Activated T-helper 9 cell treated with anti-CD3 and anti-CD28 coated beads, Interleukin-2, amount 50 U/mL, for 16 hours (primary cell): ENCODE results near the gene SYNPO.

Experiments
- DNase-seq: peaks from one replicate; pipeline ENCODE4 v3.0.0-alpha.2; 2020; ENCODE audit warnings: low read depth

The SYNPO gene, protein sequence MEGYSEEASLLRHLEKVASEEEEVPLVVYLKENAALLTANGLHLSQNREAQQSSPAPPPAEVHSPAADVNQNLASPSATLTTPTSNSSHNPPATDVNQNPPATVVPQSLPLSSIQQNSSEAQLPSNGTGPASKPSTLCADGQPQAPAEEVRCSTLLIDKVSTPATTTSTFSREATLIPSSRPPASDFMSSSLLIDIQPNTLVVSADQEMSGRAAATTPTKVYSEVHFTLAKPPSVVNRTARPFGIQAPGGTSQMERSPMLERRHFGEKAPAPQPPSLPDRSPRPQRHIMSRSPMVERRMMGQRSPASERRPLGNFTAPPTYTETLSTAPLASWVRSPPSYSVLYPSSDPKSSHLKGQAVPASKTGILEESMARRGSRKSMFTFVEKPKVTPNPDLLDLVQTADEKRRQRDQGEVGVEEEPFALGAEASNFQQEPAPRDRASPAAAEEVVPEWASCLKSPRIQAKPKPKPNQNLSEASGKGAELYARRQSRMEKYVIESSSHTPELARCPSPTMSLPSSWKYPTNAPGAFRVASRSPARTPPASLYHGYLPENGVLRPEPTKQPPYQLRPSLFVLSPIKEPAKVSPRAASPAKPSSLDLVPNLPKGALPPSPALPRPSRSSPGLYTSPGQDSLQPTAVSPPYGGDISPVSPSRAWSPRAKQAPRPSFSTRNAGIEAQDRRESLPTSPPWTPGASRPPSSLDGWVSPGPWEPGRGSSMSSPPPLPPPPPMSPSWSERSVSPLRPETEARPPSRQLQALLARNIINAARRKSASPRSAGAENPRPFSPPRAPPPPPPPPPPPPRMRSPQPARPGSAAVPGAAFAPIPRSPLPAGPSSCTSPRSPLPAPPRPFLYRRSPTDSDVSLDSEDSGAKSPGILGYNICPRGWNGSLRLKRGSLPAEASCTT

DNA sequence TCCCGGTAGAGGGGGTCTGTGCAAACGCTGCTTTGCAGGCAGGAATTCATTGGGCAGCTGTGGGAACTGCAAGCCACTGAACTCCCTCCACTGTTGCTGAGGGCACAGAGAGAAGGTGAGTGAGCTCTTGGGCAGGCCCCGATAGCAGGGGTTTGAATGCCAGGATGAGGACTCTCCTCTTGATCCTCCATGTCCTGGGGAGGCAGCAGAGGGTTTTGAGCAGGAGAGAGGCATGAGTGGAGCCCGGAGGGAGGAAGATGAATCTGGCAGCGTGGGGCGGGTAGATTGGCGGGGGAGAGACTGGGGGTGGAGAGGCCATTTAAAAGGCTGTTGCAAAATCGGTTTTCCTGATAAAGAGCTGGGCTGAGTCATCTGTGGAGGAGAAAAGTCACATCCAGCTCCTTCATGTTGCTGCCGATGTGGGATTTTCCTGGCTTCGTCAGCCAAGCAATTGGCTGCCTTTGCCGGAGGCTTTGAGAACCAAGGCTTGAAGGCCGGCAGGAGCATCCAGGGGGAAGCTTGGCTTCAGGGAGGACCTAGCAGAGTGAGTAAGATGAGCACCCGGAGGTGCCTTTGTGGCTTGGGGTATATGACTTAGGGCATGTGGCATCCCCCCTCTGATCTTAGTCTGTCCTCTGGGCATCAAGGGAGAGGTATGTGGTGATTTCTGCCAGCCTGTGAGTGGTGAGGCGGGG, at the start of gene SYNPO:
Gene SYNPO (plus strand): TSS at position 350 of the 695 bp plus-strand sequence. CDS start 7,616 bp downstream, outside the sequence.
- DNase-seq = no peak

DNA sequence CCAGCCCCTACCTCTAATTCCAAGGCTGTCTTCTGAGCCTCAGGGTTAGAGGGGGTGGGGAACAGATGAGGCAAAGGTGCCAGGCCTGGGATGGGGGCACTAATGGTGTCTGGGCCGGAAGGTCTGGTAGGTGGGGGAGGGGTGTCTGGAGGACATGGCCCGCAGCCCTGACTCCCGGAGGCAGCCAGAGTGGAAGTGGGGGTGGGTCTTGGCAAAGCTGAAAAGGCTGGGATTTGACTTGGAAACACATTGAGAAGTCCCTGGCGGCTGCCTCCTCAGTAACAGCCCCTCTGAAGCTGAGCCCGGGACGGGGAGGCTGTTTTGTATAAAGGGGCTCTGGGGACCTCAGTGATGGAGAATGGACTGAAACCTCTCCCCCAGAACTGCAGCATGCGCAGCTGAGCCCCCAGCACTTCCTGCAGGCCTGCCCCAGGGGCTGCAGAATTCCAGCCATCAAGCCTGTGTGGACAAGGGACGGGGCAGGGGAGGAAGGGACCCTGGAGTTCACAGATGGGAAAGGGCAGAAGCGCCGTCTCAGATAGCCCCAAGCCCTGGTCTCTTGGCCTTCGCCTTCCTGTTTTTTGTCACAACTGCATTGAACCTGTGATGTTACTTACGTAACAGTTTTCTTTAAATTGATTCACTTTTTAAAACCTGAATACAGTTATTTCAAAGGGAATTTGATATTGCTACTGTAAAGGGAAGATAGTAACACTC, 49.3 kb upstream of the SYNPO start:
- DNase-seq = no peak

DNA sequence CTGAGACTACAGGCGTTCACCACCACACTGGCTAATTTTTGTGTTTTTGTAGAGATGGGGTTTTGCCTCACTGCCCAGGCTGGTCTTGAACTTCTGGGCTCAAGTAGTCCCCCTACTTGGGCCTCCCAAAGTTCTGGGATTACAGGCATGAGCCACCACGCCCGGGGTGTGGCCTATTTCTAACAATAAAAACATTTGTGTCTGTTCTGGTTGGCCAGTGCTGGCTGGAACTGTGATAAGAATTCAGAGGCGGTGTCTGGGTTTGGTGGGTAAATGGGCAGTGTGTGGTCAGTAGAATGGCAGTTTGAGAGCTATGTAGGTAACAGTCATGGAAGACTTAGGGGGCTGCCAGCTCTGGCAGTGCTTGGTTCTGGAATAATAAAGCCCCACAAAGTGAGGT, 46.9 kb upstream of the SYNPO start:
- no peak for DNase-seq

DNA sequence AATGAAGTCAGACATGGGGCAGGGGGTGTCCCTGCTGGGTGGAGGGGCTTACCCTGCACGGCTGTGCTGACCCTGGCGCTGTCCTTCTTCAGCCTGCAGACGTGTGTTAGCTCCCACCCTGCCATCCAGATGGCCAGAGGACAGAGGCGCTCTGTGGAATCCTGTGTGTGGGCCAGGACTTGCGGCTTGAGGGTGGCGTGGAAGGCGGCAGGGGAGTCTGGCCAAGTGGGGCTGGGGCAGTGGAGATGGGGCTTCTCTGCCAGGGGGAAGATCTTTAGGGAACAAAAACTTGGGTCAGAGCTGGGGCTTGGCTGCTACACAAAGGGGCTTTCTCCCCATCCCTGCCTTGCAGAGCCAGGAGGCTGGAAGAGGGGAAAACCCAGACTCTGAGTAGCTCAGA, 46.5 kb upstream of the SYNPO start:
- no peak for DNase-seq

GRCh38 chr5:150595466-150596031, 44.9 kb upstream of the SYNPO start:
- no peak for DNase-seq

- no peak for DNase-seq
Observed at GRCh38 chr5:150596313-150596712, 44.1 kb upstream of the SYNPO start.

GRCh38 chr5:150596826-150597225, 43.6 kb upstream of the SYNPO start:
- DNase-seq = no peak

GRCh38 chr5:150598006-150598405, 42.5 kb upstream of the SYNPO start:
- DNase-seq = no peak

DNA sequence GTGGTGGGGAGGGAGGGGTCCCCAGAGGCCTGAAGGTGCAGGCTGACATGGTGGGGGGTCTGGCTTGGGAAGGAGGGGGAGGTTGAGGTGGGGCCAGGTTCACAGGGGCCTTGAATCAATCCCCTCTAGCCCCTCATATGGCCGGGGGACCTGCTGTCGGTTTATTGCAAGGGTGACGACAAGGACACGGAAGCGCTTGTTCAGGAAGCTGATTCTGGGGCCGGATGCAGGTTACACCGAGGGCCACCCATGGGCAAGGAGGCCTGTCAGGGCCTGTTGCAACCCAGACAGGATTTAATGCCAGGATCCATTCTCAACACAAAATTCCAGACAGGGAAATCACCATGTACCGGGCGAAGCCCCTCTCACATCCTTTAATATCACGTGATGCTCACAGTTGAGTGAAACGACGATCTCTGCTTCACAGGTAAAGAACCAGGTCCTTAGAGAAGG, 41.6 kb upstream of the SYNPO start:
- no peak for DNase-seq

DNA sequence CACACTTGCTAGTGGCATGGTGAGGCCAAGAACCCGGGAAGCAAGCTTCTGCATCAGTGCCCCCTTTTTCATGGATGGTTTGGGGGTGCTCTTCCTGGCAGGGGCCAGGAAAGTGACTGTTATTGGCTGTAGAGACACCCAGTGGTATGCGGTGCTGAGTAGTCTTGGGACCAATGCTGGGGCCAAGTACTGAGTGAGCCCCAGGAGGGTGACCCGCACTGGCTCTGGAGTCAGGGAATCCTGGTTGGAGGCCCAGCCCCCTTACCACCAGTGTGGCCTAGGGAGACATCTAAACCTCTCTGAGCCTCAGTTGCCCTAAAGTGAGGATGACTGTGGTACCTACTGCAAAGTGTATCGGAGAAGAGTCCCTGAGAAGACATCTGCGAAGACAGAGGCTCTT, 41.2 kb upstream of the SYNPO start:
- no peak for DNase-seq

- no peak for DNase-seq
Observed at GRCh38 chr5:150599917-150600511, 40.4 kb upstream of the SYNPO start.

DNA sequence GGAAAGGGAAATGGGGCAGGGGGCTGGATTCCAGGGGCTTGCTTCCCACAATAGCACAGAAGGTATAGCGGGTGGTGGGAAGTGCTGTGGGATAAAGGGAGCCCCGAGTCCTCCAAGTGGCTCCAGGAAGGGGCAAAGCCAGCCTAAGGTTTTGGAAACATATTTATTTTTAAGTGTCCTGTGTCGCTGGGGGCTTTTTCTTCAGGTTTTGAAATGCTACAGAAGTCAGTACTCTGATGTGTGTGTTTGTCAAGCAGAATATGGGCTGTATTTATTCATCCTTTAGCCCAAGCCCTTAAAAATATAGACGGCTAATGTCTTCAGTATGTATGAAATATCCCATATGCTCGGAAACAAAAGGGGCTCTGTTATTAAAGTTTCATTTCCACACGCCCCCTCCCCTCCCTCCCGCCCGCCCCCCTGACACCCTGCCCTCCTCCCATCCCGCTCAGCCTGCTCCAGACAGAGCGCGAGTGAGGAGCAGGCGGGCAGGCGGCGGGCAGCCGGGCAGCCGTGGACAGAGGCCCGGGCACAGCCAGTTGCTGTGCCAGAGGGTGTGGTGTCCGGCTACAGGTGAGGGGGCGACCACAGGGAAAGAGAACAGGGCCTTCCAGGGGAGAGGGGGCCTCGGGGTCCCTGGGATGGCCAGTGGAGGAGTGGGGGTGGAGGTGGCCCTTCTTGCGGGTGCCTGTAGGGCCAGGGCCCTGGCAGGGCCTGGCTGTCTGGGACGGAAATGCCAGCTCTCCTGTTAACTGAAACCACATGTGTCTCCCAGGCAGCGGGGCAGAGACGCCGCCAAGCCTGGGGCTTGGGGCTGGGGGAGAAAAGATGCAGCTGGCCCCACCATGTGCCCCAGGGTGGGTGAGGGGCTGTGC, 39.6 kb upstream of the SYNPO start:
- DNase-seq = no peak

DNA sequence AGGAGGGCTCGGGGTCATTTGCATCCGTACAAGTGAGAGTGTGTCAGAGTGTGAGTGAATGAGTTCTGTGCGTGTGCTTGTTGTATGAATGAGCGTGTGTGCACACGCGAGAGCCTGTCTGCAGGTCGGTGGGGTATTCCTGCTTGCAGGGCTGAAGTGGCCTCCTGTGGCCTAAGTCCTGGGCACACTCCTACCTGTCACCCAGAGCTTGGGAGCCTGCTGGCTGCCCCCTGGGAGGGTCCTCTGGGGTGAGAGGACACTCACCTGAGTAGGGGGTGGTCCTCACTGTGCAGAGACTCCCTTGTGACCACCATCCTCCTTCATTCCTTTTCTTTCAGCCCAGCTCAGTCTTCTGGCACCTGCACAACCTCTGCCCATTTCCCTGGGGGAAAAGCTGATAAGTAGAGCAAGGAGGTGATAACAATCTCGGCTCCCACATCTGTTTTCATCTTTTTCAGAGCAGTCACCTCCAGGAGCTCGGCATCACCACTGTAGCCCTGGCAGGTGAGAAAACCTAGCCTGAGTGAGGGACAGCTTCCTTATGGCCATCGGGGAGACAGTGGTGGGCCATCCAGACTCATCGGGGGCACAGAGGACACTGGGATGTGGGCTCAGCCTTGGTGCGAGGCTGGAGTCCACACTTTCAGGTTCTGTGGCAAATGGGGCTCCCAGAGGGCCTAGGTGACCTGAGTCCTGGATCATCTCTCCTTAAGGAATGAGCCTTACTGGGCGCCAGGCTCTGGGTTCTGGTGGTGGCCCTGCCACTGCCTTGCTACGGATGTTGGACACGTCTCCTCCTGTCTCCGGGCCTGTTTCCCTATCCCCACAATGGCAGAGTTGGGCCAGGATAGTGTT, 38.7 kb upstream of the SYNPO start:
- no peak for DNase-seq

DNA sequence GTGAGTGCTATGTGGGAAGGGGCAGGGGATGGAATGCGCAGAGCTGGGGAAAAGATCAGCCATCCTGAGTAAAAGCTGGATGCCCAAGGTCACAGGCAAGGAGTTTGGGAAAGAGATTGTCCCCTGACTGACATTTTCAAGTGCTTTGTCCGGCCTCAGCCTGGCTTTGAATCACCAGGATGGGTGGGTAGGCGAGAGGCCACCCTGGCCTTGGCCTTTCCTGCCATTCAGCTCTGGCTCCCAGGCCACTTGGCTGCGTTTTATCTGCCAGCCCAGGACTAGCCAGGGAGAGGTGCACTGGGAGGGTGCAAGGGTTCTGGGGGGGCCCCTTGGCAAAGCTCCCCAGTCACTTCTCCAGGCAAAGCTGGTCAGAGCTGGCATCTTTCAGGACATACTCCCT, 37.4 kb upstream of the SYNPO start:
- no peak for DNase-seq

- no peak for DNase-seq
Observed at GRCh38 chr5:150603491-150603890, 37.0 kb upstream of the SYNPO start.

DNA sequence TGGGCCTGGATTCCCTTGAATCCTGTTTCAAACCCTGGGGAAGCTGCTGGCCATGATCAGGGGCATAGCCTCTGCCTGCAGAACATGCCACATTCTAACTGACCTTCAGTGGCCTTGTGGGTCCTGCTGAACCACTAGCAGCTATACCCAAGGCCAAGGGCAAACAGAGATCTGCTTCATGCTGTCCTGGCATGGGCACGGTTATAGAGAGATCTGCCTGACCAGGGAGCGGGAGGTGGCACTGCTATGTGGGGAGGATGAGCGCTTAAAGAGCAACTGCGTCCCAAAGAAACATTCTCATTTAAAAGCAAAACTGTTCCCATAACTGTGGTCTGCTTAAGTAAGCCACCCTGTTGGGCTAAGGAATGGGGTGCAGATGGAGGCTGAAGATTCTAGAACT, 36.5 kb upstream of the SYNPO start:
- no peak for DNase-seq

GRCh38 chr5:150604894-150605440, 35.5 kb upstream of the SYNPO start:
- no peak for DNase-seq

- DNase-seq = no peak
Observed at GRCh38 chr5:150605546-150605945, 34.9 kb upstream of the SYNPO start.

DNA sequence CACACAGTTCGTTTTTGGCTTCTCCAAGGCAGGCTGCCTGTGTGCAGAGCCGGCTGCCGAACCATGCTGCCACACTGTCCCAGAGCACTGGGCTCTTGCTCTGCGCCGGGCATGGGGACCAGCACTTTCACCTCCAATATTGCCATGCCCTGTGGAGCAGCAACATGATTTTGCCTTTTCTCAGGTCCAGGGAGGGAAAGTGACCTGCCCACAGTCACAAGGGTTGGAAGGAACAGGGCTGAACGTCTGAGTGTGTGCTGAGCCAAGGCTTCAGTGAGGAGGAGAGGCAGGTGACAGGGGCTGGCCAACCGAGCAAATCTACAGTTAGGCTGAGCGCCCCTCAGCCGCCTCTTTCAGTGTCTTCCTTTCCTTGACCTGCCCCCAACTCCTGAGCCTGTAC, 34.0 kb upstream of the SYNPO start:
- DNase-seq = no peak
